ENCODE measurements around the gene BCHE.

BCHE gene

DNA sequence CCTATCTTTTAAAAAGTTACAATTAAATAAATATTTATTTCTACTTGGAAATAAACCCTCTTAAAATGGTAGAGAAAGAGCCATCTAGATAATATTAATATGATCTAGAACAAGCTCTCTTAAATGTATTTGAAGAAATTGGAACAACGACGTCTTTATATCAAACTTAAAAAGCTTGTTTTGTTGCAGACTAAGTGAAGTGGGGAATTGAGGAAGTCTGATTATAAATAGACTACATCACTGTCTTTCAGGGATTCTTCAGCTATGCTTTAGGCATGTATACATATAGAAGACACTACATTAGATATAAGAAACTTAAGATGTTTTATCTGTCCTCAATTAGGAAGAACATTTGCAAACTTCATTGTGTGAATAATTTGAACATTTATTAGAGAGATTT, 1.8 kb downstream of the BCHE start (continued):
- TF ChIP-seq, protein P1, sequence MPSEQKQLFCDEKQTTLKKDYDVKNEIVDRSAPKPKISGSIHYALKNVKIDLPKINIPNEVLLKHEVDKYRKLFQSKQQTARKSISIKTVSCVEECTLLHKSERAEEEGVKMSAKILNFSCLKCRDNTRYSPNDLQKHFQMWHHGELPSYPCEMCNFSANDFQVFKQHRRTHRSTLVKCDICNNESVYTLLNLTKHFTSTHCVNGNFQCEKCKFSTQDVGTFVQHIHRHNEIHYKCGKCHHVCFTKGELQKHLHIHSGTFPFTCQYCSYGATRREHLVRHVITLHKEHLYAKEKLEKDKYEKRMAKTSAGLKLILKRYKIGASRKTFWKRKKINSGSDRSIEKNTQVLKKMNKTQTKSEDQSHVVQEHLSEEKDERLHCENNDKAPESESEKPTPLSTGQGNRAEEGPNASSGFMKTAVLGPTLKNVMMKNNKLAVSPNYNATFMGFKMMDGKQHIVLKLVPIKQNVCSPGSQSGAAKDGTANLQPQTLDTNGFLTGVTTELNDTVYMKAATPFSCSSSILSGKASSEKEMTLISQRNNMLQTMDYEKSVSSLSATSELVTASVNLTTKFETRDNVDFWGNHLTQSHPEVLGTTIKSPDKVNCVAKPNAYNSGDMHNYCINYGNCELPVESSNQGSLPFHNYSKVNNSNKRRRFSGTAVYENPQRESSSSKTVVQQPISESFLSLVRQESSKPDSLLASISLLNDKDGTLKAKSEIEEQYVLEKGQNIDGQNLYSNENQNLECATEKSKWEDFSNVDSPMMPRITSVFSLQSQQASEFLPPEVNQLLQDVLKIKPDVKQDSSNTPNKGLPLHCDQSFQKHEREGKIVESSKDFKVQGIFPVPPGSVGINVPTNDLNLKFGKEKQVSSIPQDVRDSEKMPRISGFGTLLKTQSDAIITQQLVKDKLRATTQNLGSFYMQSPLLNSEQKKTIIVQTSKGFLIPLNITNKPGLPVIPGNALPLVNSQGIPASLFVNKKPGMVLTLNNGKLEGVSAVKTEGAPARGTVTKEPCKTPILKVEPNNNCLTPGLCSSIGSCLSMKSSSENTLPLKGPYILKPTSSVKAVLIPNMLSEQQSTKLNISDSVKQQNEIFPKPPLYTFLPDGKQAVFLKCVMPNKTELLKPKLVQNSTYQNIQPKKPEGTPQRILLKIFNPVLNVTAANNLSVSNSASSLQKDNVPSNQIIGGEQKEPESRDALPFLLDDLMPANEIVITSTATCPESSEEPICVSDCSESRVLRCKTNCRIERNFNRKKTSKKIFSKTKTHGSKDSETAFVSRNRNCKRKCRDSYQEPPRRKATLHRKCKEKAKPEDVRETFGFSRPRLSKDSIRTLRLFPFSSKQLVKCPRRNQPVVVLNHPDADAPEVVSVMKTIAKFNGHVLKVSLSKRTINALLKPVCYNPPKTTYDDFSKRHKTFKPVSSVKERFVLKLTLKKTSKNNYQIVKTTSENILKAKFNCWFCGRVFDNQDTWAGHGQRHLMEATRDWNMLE (tag by site-specific recombination; conservative IDR thresholded peaks at IDR 0.05; ENCODE audit: low read depth), result no peak
- TF ChIP-seq HOXA7 (CRISPR knock-in tag; IDR thresholded peaks at IDR 0.05; ENCODE audit: borderline replicate concordance), result no peak
- TF ChIP-seq, protein P2, sequence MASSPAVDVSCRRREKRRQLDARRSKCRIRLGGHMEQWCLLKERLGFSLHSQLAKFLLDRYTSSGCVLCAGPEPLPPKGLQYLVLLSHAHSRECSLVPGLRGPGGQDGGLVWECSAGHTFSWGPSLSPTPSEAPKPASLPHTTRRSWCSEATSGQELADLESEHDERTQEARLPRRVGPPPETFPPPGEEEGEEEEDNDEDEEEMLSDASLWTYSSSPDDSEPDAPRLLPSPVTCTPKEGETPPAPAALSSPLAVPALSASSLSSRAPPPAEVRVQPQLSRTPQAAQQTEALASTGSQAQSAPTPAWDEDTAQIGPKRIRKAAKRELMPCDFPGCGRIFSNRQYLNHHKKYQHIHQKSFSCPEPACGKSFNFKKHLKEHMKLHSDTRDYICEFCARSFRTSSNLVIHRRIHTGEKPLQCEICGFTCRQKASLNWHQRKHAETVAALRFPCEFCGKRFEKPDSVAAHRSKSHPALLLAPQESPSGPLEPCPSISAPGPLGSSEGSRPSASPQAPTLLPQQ (tag by site-specific recombination; IDR thresholded peaks at IDR 0.05), result no peak
- TF ChIP-seq ZNF596 (tag by site-specific recombination; IDR thresholded peaks at IDR 0.05), result no peak

DNA sequence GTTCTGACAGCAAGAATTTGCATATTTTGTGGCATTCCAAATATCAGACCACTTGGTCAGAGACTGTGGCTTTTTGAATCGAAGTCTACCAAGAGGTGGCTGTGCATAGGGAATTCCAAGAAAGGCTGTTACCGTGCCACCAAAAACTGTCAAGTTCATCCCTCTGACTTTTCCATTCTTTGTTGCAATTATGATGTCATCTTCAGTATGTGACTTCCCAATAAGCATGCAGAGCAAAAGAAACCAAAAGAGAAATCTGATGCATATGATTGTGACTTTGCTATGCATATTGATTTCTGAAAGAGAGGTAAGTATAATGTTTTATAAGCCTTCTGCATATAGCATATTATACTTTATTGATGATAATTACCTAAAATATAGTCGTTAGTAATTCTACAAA, 6.5 kb downstream of the BCHE start:
- no peaks in the 10 kb centered on the region for H3K4me1 ChIP-seq (ENCODE audit: control insufficient read depth, insufficient read depth, low read length)
- H3K27ac ChIP-seq (ENCODE audit: extremely low read depth, low read depth, low read length), result no peak overlapping the region
- H3K36me3 ChIP-seq (ENCODE audit: control insufficient read depth in 2 of 2, insufficient read depth in 1 of 2, low read length in 2 of 2), result no peaks in the 10 kb centered on the region
- ChIA-PET CTCF (interaction anchor here (0.6 kb wide), 1 partner anchor 48 kb away, joined by 4 read pairs; no protein-coding TSS in a partner anchor), POLR2A (no interaction called here)
- no peaks in the 10 kb centered on the region for H3K9me3 ChIP-seq (ENCODE audit: control insufficient read depth, insufficient read depth, low read depth, low read length)
- TF ChIP-seq ZBTB1 (tag by site-specific recombination; IDR thresholded peaks at IDR 0.05), result no peak
- no peak for TF ChIP-seq ZBTB20 (tag by site-specific recombination; IDR thresholded peaks at IDR 0.05)
- TF ChIP-seq IKZF3 (tag by site-specific recombination; IDR thresholded peaks at IDR 0.05), result no peak
- no peak for TF ChIP-seq ZNF211 (tag by site-specific recombination; IDR thresholded peaks at IDR 0.05; ENCODE audit: low read depth)
- no peak for TF ChIP-seq ZNF239 (tag by site-specific recombination; IDR thresholded peaks at IDR 0.05)
- no peak for TF ChIP-seq ZNF521 (tag by site-specific recombination; IDR thresholded peaks at IDR 0.05)
- no peak for TF ChIP-seq SCRT2 (tag by site-specific recombination; IDR thresholded peaks at IDR 0.05)
- no peak for TF ChIP-seq REPIN1 (tag by site-specific recombination; IDR thresholded peaks at IDR 0.05; ENCODE audit: low read depth)
- TF ChIP-seq ZNF146 (tag by site-specific recombination; IDR thresholded peaks at IDR 0.05), result no peak
- no peak for TF ChIP-seq ZNF555 (tag by site-specific recombination; conservative IDR thresholded peaks at IDR 0.05)
- TF ChIP-seq ZNF174 (tag by site-specific recombination; IDR thresholded peaks at IDR 0.05), result no peak
- no peak for TF ChIP-seq ZNF76 (tag by site-specific recombination; IDR thresholded peaks at IDR 0.05; ENCODE audit: borderline replicate concordance, low read depth)
- no peak for TF ChIP-seq ZBTB21 (tag by site-specific recombination; IDR thresholded peaks at IDR 0.05)
- no peak for TF ChIP-seq ZNF624 (tag by site-specific recombination; IDR thresholded peaks at IDR 0.05)
- TF ChIP-seq, protein P3, sequence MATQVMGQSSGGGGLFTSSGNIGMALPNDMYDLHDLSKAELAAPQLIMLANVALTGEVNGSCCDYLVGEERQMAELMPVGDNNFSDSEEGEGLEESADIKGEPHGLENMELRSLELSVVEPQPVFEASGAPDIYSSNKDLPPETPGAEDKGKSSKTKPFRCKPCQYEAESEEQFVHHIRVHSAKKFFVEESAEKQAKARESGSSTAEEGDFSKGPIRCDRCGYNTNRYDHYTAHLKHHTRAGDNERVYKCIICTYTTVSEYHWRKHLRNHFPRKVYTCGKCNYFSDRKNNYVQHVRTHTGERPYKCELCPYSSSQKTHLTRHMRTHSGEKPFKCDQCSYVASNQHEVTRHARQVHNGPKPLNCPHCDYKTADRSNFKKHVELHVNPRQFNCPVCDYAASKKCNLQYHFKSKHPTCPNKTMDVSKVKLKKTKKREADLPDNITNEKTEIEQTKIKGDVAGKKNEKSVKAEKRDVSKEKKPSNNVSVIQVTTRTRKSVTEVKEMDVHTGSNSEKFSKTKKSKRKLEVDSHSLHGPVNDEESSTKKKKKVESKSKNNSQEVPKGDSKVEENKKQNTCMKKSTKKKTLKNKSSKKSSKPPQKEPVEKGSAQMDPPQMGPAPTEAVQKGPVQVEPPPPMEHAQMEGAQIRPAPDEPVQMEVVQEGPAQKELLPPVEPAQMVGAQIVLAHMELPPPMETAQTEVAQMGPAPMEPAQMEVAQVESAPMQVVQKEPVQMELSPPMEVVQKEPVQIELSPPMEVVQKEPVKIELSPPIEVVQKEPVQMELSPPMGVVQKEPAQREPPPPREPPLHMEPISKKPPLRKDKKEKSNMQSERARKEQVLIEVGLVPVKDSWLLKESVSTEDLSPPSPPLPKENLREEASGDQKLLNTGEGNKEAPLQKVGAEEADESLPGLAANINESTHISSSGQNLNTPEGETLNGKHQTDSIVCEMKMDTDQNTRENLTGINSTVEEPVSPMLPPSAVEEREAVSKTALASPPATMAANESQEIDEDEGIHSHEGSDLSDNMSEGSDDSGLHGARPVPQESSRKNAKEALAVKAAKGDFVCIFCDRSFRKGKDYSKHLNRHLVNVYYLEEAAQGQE (tag by site-specific recombination; IDR thresholded peaks at IDR 0.05), result no peak
- TF ChIP-seq ZNF623 (tag by site-specific recombination; IDR thresholded peaks at IDR 0.05), result no peak
- no peak for TF ChIP-seq ZNF214 (tag by site-specific recombination; IDR thresholded peaks at IDR 0.05; ENCODE audit: borderline replicate concordance)
- TF ChIP-seq ZSCAN16 (tag by site-specific recombination; IDR thresholded peaks at IDR 0.05), result no peak
- H3K4me3 ChIP-seq (ENCODE audit: low read depth, low read length), result no peak overlapping the region
